RWPE2 (cell line): ENCODE measurements around the gene XRRA1.

Source experiments
- ATAC-seq: fragments of 200-7000 bp; cut with Tn5 transposase; 3 replicates; pipeline ENCODE4 v1.9.1; 2021; ENCODE audit warnings: low read depth
- DNase-seq: peaks from one replicate; pipeline ENCODE4 v3.0.0-alpha.2; 2020; ENCODE audit warnings: low spot score
- H3K27ac ChIP-seq: fragments of 450-650 bp; 2 replicates; pipeline ENCODE4 v1.5.1; 2017; ENCODE audit warnings: mild to moderate bottlenecking; ENCODE audit not compliant: poor library complexity, severe bottlenecking
- H3K27me3 ChIP-seq: fragments of 250-450 bp; sonication (Bioruptor Pico); 2 replicates; pipeline ENCODE4 v1.5.1; 2021; ENCODE audit warnings: mild to moderate bottlenecking, moderate library complexity; ENCODE audit not compliant: insufficient read depth, poor library complexity, severe bottlenecking
- H3K36me3 ChIP-seq: fragments of 250-450 bp; sonication (Bioruptor Pico); 2 replicates; pipeline ENCODE4 v1.5.1; 2020; ENCODE audit warnings: low read depth, mild to moderate bottlenecking, moderate library complexity
- H3K4me1 ChIP-seq: fragments of 250-450 bp; sonication (Bioruptor Pico); 2 replicates; pipeline ENCODE4 v1.5.1; 2021; ENCODE audit warnings: mild to moderate bottlenecking, moderate library complexity; ENCODE audit not compliant: insufficient read depth, poor library complexity, severe bottlenecking
- H3K4me3 ChIP-seq: fragments of 250-450 bp; sonication (Bioruptor Pico); 2 replicates; pipeline ENCODE4 v1.5.1; 2021; ENCODE audit warnings: mild to moderate bottlenecking, moderate library complexity; ENCODE audit not compliant: severe bottlenecking
- H3K9me3 ChIP-seq: fragments of 250-450 bp; sonication (Bioruptor Pico); 2 replicates; pipeline ENCODE4 v1.5.1; 2021; ENCODE audit warnings: mild to moderate bottlenecking, moderate library complexity; ENCODE audit not compliant: severe bottlenecking
- TF ChIP-seq, protein P1 (sequence below): fragments of 450-650 bp; IDR thresholded peaks from one replicate; pipeline ENCODE4 v1.5.1; 2017; ENCODE audit warnings: mild to moderate bottlenecking, moderate library complexity; ENCODE audit not compliant: poor library complexity, severe bottlenecking

The XRRA1 gene

DNA sequence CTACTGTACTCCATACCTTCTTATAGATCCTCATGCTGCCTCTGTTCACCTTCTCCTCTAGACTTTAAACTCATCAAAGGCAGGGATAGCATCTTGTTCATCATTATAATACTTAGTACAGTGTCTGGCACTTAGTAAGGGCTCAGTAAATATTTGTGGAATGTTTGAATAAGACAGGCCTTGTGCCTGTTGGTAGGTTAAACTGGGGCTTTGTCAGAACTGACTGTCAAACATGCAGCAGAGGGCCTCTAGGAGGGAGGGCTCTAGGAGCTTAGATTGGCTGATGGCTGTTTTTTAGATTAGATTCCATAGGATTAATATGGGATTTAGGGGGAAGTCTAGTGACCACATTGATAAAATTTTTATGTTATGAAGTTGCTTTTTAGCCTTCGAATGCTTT, 129.5 kb downstream of the XRRA1 start:
- Histone ChIP-seq H3K27ac (no peak overlapping the region), H3K27me3 (no peaks in the 10 kb centered on the region), H3K9me3 (peaks cover 7% of the 10 kb centered on the region), H3K36me3 (peaks cover 48% of the 10 kb centered on the region), H3K4me1 (no peaks in the 10 kb centered on the region), H3K4me3 (no peak overlapping the region)
- TF ChIP-seq, protein P1, sequence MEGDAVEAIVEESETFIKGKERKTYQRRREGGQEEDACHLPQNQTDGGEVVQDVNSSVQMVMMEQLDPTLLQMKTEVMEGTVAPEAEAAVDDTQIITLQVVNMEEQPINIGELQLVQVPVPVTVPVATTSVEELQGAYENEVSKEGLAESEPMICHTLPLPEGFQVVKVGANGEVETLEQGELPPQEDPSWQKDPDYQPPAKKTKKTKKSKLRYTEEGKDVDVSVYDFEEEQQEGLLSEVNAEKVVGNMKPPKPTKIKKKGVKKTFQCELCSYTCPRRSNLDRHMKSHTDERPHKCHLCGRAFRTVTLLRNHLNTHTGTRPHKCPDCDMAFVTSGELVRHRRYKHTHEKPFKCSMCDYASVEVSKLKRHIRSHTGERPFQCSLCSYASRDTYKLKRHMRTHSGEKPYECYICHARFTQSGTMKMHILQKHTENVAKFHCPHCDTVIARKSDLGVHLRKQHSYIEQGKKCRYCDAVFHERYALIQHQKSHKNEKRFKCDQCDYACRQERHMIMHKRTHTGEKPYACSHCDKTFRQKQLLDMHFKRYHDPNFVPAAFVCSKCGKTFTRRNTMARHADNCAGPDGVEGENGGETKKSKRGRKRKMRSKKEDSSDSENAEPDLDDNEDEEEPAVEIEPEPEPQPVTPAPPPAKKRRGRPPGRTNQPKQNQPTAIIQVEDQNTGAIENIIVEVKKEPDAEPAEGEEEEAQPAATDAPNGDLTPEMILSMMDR, result no peak
- DNase-seq (no peak), ATAC-seq (no peak)

DNA sequence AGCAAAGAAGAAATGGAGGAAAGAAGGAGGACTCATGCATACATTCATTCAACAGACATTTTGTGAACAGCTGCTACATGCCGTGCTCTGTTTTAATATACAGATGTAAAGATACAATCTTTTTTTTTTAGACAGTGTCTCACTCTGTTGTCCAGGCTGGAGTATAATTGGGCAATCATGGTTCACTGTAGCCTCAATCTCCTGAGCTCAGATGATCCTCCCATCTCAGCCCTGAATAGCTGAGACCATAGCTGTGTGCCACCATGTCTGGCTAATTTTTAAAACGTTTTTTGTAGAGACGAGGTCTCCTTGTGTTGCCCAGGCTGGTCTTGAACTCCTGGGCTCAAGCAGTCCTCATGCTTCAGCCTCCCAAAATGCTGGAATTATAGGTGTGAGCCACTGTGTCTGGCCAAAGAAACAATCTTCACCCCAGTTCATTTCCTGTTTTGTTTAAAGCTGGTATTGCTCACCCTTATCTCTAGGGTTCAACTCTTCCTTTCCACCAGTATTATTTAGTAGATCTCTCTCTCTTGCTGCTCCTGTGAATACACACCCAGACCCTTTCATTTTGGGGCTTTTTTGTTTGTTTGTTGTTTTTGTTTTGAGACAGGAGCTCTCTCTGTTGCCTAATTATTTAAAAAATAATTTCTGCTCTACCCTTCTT, 130.5 kb downstream of the XRRA1 start:
- Histone ChIP-seq H3K27me3 (no peaks in the 10 kb centered on the region), H3K9me3 (no peaks in the 10 kb centered on the region), H3K4me1 (no peaks in the 10 kb centered on the region), H3K36me3 (peaks cover 46% of the 10 kb centered on the region), H3K27ac (no peak overlapping the region), H3K4me3 (no peak overlapping the region)
- ATAC-seq (no peak), DNase-seq (no peak)
- TF ChIP-seq, protein P1, result no peak

DNA sequence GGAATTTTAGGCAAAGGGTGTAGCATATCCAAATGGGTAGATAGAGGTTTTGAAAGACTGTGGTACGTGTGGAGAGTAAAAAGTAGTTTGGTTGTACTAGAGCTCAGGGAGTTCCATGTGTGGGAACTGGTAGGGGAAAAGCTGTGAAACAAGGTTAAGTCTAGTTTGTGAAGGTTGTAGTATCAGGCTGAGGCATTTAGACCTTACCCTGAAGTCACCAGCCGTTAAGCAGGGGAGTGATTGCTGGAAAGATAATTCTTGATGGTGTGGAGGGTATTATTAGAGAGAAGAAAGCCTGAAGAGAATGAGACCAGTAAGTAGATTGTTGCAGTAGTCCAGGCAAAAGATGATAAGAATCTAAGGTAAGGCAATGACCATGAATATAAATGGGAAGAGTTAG, 132.2 kb downstream of the XRRA1 start:
- ATAC-seq (no peak), DNase-seq (no peak)
- no peak overlapping the region for H3K27ac ChIP-seq
- no peaks in the 10 kb centered on the region for H3K4me1 ChIP-seq
- H3K27me3 ChIP-seq, result no peaks in the 10 kb centered on the region
- TF ChIP-seq, protein P1, result no peak
- H3K4me3 ChIP-seq, result no peak overlapping the region
- H3K9me3 ChIP-seq, result no peaks in the 10 kb centered on the region
- H3K36me3 ChIP-seq, result peaks cover 43% of the 10 kb centered on the region

DNA sequence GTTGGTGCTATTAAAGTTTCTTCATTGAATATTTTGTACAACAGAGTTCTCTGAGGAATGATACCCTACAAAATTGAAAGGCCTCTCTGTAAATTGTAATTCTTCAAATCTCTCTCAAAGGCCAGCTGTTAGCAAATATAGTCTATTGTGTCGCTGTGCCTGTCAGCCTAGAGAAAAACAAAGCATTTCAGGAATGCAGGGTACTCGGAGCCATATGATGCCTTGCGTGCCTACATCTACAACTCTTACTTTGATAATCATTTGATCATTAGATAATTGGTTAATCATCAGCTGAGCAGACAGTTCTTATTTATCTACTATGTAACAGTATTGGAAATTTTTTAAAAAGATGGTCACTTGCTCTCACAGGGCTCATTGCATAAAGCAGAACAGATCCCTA, 132.9 kb downstream of the XRRA1 start:
- Histone ChIP-seq H3K27me3 (no peaks in the 10 kb centered on the region), H3K4me3 (no peak overlapping the region), H3K27ac (no peak overlapping the region), H3K4me1 (no peaks in the 10 kb centered on the region), H3K36me3 (peaks cover 41% of the 10 kb centered on the region), H3K9me3 (no peaks in the 10 kb centered on the region)
- no peak for DNase-seq
- TF ChIP-seq, protein P1, result no peak
- no peak for ATAC-seq

DNA sequence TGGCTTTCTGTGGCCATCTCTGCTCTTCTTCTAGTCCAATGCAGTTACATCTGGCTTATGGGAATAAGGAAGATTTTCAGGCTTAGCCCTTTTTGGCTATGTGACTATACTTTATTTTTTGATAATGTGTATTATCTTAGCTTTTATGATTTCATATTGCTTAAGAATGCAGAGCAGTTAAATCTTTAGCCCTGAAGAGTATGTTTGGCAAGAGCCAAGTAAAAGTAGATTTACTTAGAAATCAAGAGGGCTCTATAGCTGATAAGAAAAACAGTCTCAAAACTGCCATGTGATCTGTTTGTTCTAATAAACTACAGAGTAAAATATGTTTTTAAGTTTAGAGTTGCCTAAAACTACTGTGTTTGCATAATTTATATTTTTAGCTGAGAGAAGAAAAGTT, 139.1 kb downstream of the XRRA1 start:
- Histone ChIP-seq H3K4me3 (no peak overlapping the region), H3K4me1 (no peaks in the 10 kb centered on the region), H3K36me3 (peaks cover 26% of the 10 kb centered on the region), H3K27ac (no peak overlapping the region), H3K27me3 (no peaks in the 10 kb centered on the region), H3K9me3 (no peaks in the 10 kb centered on the region)
- no peak for ATAC-seq
- TF ChIP-seq, protein P1, result no peak
- no peak for DNase-seq
